Ovary (tissue), 3 donors: ENCODE results near the gene DAGLA.

Source experiments
- CTCF ChIP-seq, 3 donors: fragments of 450-650 bp in 2 of 3; fragments of 200-600 bp in 1 of 3; IDR thresholded peaks; one replicate each; pipeline versions ENCODE4 v1.5.1 to v1.8.0; 2016 to 2022; ENCODE audit warnings: antibody characterized with exemption in 3 of 3, mild to moderate bottlenecking in 1 of 3
- POLR2A ChIP-seq: fragments of 450-650 bp; IDR thresholded peaks from one replicate; pipeline ENCODE4 v1.6.1; 2017; ENCODE audit warnings: antibody characterized with exemption, mild to moderate bottlenecking, moderate library complexity
- donor health status: DM: no; HTN: no; CAD: no.

GRCh38 chr11:61779666-61780525 is 99.7 kb downstream of the DAGLA start:
- TF ChIP-seq CTCF (IDR thresholded peaks at IDR 0.05) (no peak), POLR2A (no peak)
